ENCODE measurements around the gene ECM2. TPM values are rescaled to one million over a fixed set of nuclear protein-coding genes. Genes with fewer than 3 reads are reported as not detected.

Gene ECM2
- total and polyA plus RNA-seq, 8 donors, result 0.56 to 3.2 (median 1.8) TPM

DNA sequence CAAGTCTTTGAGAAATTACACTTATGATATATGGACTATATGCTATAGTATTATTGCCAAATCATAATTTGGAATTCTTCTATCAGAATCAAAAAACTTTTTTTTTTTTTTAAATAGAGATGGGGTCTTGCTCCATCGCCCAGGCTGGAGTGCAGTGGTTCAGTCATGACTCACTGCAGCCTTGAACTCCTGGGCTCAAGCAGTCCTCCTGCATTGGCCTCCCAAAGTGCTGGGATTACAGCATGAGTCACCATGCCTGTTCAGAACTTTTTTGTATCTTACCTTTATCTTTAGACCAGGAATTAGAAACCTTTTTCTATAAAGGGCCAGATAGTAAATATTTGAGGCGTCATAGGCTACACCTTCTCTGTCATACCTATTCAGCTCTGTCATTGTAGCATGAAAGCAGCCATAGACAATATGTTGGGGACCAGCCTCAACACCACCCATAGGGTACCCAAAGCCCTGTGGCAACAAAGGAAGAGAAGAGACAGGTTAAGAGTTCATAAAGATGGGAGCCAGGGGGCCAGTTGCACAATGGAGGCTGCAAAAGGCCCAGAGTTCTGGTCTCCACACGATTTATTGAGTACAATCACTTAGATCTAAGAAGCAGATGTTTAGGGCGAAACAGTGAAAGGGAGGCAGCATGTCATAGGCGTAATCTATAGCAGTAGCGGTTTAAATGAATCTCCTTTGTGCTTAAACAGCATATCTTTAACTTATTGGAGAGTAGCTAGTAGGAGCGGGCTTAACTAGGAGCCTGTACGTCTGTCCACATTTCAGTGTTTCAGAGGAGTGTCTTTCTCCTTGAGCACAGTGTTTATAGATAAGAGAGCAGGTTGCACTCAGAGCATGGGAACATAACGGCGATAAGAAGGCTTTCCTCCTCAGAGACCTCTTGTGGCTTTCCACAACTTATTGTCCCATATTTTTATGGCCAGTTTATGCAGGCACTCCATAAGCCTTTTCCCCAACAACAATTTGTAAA is 12.5 kb downstream of the ECM2 start:
- DNase-seq (no peak), ATAC-seq (no peak), FAIRE-seq (no peak)
- TF ChIP-seq CTCF (IDR thresholded peaks at IDR 0.05), result no peak
- Histone ChIP-seq H3K4me1 (no peaks in the 10 kb centered on the region), H3K36me3 (no peaks in the 10 kb centered on the region), H3K27ac (no peak overlapping the region), H3K9me3 (no peaks in the 10 kb centered on the region), H3K4me3 (no peak overlapping the region), H3K27me3 (no peaks in the 10 kb centered on the region)
- whole genome bisulfite sequencing, 2 donors, result 61 to 63% methylated on average over 10 of the region's 10 CpGs
- intact Hi-C loops (cut with DNase I), result no loop called here

DNA sequence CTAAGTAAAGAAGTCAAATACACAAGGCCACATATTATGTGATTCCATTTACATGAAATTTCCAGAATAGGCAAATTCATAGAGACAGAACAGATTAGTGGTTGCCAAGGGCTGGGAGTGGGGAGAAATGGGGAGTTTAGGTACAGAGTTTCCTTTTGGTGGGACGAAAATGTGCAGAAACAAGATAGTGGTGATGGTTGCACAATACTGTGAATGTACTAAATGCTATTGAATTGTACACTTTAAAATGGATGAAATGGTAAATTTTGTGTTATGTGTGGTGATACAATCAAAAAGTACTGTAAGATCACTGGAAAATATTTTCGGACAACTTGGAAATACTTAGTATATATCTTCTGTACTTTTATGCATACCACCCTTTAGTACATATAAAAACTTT is 15.0 kb downstream of the ECM2 start:
- intact Hi-C loops (cut with DNase I), result no loop called here
- ATAC-seq (no peak), FAIRE-seq (no peak), DNase-seq (no peak)
- TF ChIP-seq CTCF (IDR thresholded peaks at IDR 0.05), result no peak
- 89 to 98% methylated on average over 2 of the region's 2 CpGs for whole genome bisulfite sequencing, 2 donors
- Histone ChIP-seq H3K4me3 (no peak overlapping the region), H3K4me1 (peaks cover 0 to 5% (median 0%) of the 10 kb centered on the region in 3 donors), H3K36me3 (no peaks in the 10 kb centered on the region), H3K27me3 (no peaks in the 10 kb centered on the region), H3K27ac (no peak overlapping the region), H3K9me3 (no peaks in the 10 kb centered on the region)

DNA sequence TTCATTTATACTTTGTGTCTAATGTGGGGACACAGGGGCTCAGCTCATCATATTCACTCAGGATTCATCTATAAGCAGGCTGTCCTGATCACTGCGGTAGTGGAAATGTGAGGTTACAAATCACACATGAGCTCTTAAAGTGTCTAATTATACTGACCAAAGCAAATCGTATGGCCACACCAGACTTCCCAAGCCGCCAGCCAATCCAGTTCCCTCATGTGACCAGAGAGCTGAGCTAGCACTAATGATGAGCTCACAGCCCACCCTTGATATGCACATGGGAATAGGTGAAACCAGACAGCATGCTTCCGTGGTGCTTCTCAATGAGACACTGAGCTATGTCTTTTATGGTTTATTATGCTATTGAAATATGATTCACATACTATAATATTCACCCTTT is 17.6 kb downstream of the ECM2 start:
- H3K36me3 ChIP-seq, result no peaks in the 10 kb centered on the region
- ATAC-seq (no peak), FAIRE-seq (no peak), DNase-seq (no peak)
- no peak overlapping the region for H3K27ac ChIP-seq
- intact Hi-C loops (cut with DNase I), result no loop called here
- no peak overlapping the region for H3K4me3 ChIP-seq
- WGBS, 2 donors, result 94 to 96% methylated on average over 4 of the region's 4 CpGs
- H3K27me3 ChIP-seq, result no peaks in the 10 kb centered on the region
- H3K9me3 ChIP-seq, result no peaks in the 10 kb centered on the region
- peaks cover 0 to 5% (median 0%) of the 10 kb centered on the region in 3 donors for H3K4me1 ChIP-seq
- TF ChIP-seq CTCF (IDR thresholded peaks at IDR 0.05), result no peak

DNA sequence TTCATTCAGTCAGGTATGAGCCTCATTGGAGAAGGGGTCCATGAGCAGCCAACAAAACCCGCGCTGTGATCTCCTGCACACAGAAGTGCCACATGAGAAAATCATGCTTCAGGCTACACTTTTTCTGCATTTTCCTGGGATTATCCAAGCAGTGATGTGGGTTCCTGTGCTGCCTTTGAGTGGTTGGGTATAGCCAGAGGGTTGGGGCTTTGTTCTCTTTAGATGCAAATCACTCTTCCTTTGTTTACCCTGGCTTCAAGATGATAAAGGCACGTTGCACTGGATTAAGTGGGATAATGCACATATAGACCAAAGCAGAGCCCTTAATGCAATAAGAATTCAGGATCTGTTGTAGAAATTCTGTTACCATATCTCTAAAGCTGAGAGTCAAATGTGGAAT is 18.7 kb downstream of the ECM2 start:
- Histone ChIP-seq H3K4me3 (no peak overlapping the region), H3K36me3 (no peaks in the 10 kb centered on the region), H3K4me1 (peaks cover 0 to 5% (median 0%) of the 10 kb centered on the region in 3 donors), H3K9me3 (no peaks in the 10 kb centered on the region), H3K27ac (no peak overlapping the region), H3K27me3 (no peaks in the 10 kb centered on the region)
- FAIRE-seq, result no peak
- 66 to 73% methylated on average over 3 of the region's 3 CpGs for WGBS, 2 donors
- intact Hi-C loops (cut with DNase I), result no loop called here
- ATAC-seq, result no peak
- DNase-seq, result no peak
- TF ChIP-seq CTCF (IDR thresholded peaks at IDR 0.05), result no peak

DNA sequence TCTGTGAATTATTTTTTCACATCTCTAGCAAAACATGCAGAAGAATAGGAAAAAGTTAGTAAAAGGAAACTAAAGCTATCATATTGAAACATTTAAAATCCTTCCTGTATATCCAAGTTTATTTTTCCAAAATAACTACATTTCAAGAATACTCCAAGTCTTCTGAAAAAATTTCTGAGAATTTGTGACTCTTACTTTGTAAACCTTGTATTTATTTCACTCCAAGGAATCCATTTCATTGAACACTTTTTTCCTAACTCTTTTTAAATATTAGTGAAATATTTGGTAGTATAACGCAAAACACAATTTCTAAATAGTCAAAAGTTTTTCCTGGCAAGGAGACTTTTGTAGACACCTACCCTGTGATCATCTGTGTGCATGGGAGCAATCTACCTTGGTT is 19.3 kb downstream of the ECM2 start:
- intact Hi-C loops (cut with DNase I), result no loop called here

More for the DNA sequence above, 19.3 kb downstream of the ECM2 start:
- Histone ChIP-seq H3K9me3 (no peaks in the 10 kb centered on the region), H3K4me3 (no peak overlapping the region), H3K27me3 (no peaks in the 10 kb centered on the region), H3K4me1 (peaks cover 0 to 5% (median 0%) of the 10 kb centered on the region in 3 donors), H3K36me3 (no peaks in the 10 kb centered on the region), H3K27ac (no peak overlapping the region)
- WGBS, 2 donors, result 92 to 97% methylated on average over 1 of the region's 1 CpG
- FAIRE-seq, result no peak
- ATAC-seq, result no peak
- no peak for DNase-seq
- TF ChIP-seq CTCF (IDR thresholded peaks at IDR 0.05), result no peak
